Measurements from ENCODE around the gene NRG3. TPM values are rescaled to one million over a fixed set of nuclear protein-coding genes. Genes with fewer than 3 reads are reported as not detected.

Gene NRG3
- total and polyA plus RNA-seq, 3 experiments from 2014 or later: not detected

- Mint-ChIP-seq H3K4me1 (no peaks in the 10 kb centered on the region), H3K27ac (no peak overlapping the region), H3K9me3 (peaks cover 1 to 10% (median 6%) of the 10 kb centered on the region in 5 donors), H3K27me3 (no peaks in the 10 kb centered on the region), H3K36me3 (no peaks in the 10 kb centered on the region), H3K4me3 (no peak overlapping the region)
- H3K36me3 ChIP-seq (ENCODE audit: insufficient read depth, low read length): no peaks in the 10 kb centered on the region
- no peaks in the 10 kb centered on the region for H3K9me3 ChIP-seq (ENCODE audit: low read length)
- H3K4me1 ChIP-seq (ENCODE audit: insufficient read depth, low read length): no peaks in the 10 kb centered on the region
- ChIA-PET POLR2A (no interaction called here), CTCF (no interaction called here)
- H3K27me3 ChIP-seq (ENCODE audit: insufficient read depth, low read length, poor library complexity, severe bottlenecking): no peaks in the 10 kb centered on the region
- DNase-seq: no peak
- no peak overlapping the region for H3K27ac ChIP-seq (ENCODE audit: low read depth, low read length)
- H3K4me3 ChIP-seq (ENCODE audit: low read length): no peak overlapping the region
Observed at GRCh38 chr10:82084496-82084895, 209.5 kb downstream of the NRG3 start.

GRCh38 chr10:82084904-82085303 is 209.9 kb downstream of the NRG3 start:
- H3K4me1 ChIP-seq (ENCODE audit: insufficient read depth, low read length): no peaks in the 10 kb centered on the region
- H3K27me3 Mint-ChIP-seq: no peaks in the 10 kb centered on the region
- no peak overlapping the region for H3K4me3 ChIP-seq (ENCODE audit: low read length)
- no peak overlapping the region for H3K27ac ChIP-seq (ENCODE audit: low read depth, low read length)
- no peak for DNase-seq
- H3K9me3 ChIP-seq (ENCODE audit: low read length): no peaks in the 10 kb centered on the region
- H3K4me1 Mint-ChIP-seq: no peaks in the 10 kb centered on the region
- H3K27ac Mint-ChIP-seq: no peak overlapping the region
- CTCF ChIA-PET: no interaction called here
- no peaks in the 10 kb centered on the region for H3K36me3 Mint-ChIP-seq
- H3K4me3 Mint-ChIP-seq: no peak overlapping the region
- H3K36me3 ChIP-seq (ENCODE audit: insufficient read depth, low read length): no peaks in the 10 kb centered on the region
- no peaks in the 10 kb centered on the region for H3K27me3 ChIP-seq (ENCODE audit: insufficient read depth, low read length, poor library complexity, severe bottlenecking)
- peaks cover 1 to 10% (median 5%) of the 10 kb centered on the region in 5 donors for H3K9me3 Mint-ChIP-seq
- POLR2A ChIA-PET: no interaction called here

- H3K4me1 ChIP-seq (ENCODE audit: insufficient read depth, low read length): no peaks in the 10 kb centered on the region
- no peaks in the 10 kb centered on the region for H3K27me3 Mint-ChIP-seq
- H3K9me3 Mint-ChIP-seq: peaks cover under 1 to 11% (median 5%) of the 10 kb centered on the region in 5 donors
- H3K36me3 Mint-ChIP-seq: no peaks in the 10 kb centered on the region
- no peaks in the 10 kb centered on the region for H3K27me3 ChIP-seq (ENCODE audit: insufficient read depth, low read length, poor library complexity, severe bottlenecking)
- H3K4me1 Mint-ChIP-seq: no peaks in the 10 kb centered on the region
- H3K4me3 ChIP-seq (ENCODE audit: low read length): no peak overlapping the region
- H3K9me3 ChIP-seq (ENCODE audit: low read length): no peaks in the 10 kb centered on the region
- CTCF ChIA-PET: no interaction called here
- H3K4me3 Mint-ChIP-seq: no peak overlapping the region
- no peak overlapping the region for H3K27ac ChIP-seq (ENCODE audit: low read depth, low read length)
- DNase-seq: no peak
- no peaks in the 10 kb centered on the region for H3K36me3 ChIP-seq (ENCODE audit: insufficient read depth, low read length)
- no peak overlapping the region for H3K27ac Mint-ChIP-seq
- POLR2A ChIA-PET: no interaction called here
Observed at GRCh38 chr10:82089327-82089726, 214.3 kb downstream of the NRG3 start.

- no peak overlapping the region for H3K27ac ChIP-seq (ENCODE audit: low read depth, low read length)
- POLR2A ChIA-PET: no interaction called here
- no peaks in the 10 kb centered on the region for H3K36me3 Mint-ChIP-seq
- H3K27ac Mint-ChIP-seq: no peak overlapping the region
- no peaks in the 10 kb centered on the region for H3K27me3 Mint-ChIP-seq
- H3K9me3 Mint-ChIP-seq: peaks cover 0 to 6% (median 5%) of the 10 kb centered on the region in 5 donors
- H3K4me3 Mint-ChIP-seq: no peak overlapping the region
- CTCF ChIA-PET: no interaction called here
- H3K36me3 ChIP-seq (ENCODE audit: insufficient read depth, low read length): no peaks in the 10 kb centered on the region
- no peaks in the 10 kb centered on the region for H3K27me3 ChIP-seq (ENCODE audit: insufficient read depth, low read length, poor library complexity, severe bottlenecking)
- H3K9me3 ChIP-seq (ENCODE audit: low read length): no peaks in the 10 kb centered on the region
- H3K4me1 Mint-ChIP-seq: no peaks in the 10 kb centered on the region
- H3K4me1 ChIP-seq (ENCODE audit: insufficient read depth, low read length): no peaks in the 10 kb centered on the region
- no peak overlapping the region for H3K4me3 ChIP-seq (ENCODE audit: low read length)
- DNase-seq: no peak
Observed at GRCh38 chr10:82091413-82091812, 216.4 kb downstream of the NRG3 start.

- CTCF ChIA-PET: no interaction called here
- no peaks in the 10 kb centered on the region for H3K36me3 Mint-ChIP-seq
Observed at GRCh38 chr10:82092111-82092510, 217.1 kb downstream of the NRG3 start.

GRCh38 chr10:82124713-82125112 is 249.7 kb downstream of the NRG3 start:
- Histone ChIP-seq H3K4me1 (ENCODE audit: insufficient read depth, low read length) (no peaks in the 10 kb centered on the region), H3K4me3 (ENCODE audit: low read length) (no peak overlapping the region), H3K9me3 (ENCODE audit: low read length) (no peaks in the 10 kb centered on the region), H3K36me3 (ENCODE audit: insufficient read depth, low read length) (no peaks in the 10 kb centered on the region), H3K27ac (ENCODE audit: low read depth, low read length) (no peak overlapping the region), H3K27me3 (ENCODE audit: insufficient read depth, low read length, poor library complexity, severe bottlenecking) (no peaks in the 10 kb centered on the region)
- Mint-ChIP-seq H3K27ac (no peak overlapping the region), H3K9me3 (peaks cover 2 to 11% (median 8%) of the 10 kb centered on the region in 5 donors), H3K36me3 (no peaks in the 10 kb centered on the region), H3K4me1 (no peaks in the 10 kb centered on the region), H3K4me3 (no peak overlapping the region), H3K27me3 (no peaks in the 10 kb centered on the region)
- DNase-seq: no peak
- POLR2A ChIA-PET: no interaction called here
- CTCF ChIA-PET: interaction anchor here (0.8 kb wide), 1 partner anchor 15 kb away, joined by 3 read pairs; no protein-coding TSS in a partner anchor

More at GRCh38 chr10:82092111-82092510, 217.1 kb downstream of the NRG3 start:
- Mint-ChIP-seq H3K27ac (no peak overlapping the region), H3K9me3 (peaks cover 0 to 7% (median 6%) of the 10 kb centered on the region in 5 donors), H3K4me3 (no peak overlapping the region), H3K27me3 (no peaks in the 10 kb centered on the region), H3K4me1 (no peaks in the 10 kb centered on the region)
- Histone ChIP-seq H3K27ac (ENCODE audit: low read depth, low read length) (no peak overlapping the region), H3K4me3 (ENCODE audit: low read length) (no peak overlapping the region), H3K36me3 (ENCODE audit: insufficient read depth, low read length) (no peaks in the 10 kb centered on the region), H3K9me3 (ENCODE audit: low read length) (no peaks in the 10 kb centered on the region), H3K4me1 (ENCODE audit: insufficient read depth, low read length) (no peaks in the 10 kb centered on the region), H3K27me3 (ENCODE audit: insufficient read depth, low read length, poor library complexity, severe bottlenecking) (no peaks in the 10 kb centered on the region)
- DNase-seq: no peak
- POLR2A ChIA-PET: no interaction called here

- H3K9me3 Mint-ChIP-seq: peaks cover 3 to 14% (median 8%) of the 10 kb centered on the region in 5 donors
Observed at GRCh38 chr10:82128527-82128926, 253.5 kb downstream of the NRG3 start.

GRCh38 chr10:82136103-82136502 is 261.1 kb downstream of the NRG3 start:
- Histone ChIP-seq H3K36me3 (ENCODE audit: insufficient read depth, low read length) (no peaks in the 10 kb centered on the region), H3K4me1 (ENCODE audit: insufficient read depth, low read length) (no peaks in the 10 kb centered on the region), H3K27ac (ENCODE audit: low read depth, low read length) (no peak overlapping the region), H3K9me3 (ENCODE audit: low read length) (no peaks in the 10 kb centered on the region), H3K4me3 (ENCODE audit: low read length) (no peak overlapping the region), H3K27me3 (ENCODE audit: insufficient read depth, low read length, poor library complexity, severe bottlenecking) (no peaks in the 10 kb centered on the region)
- no peak for DNase-seq
- H3K27ac Mint-ChIP-seq: no peak overlapping the region
- POLR2A ChIA-PET: no interaction called here
- no peaks in the 10 kb centered on the region for H3K4me1 Mint-ChIP-seq
- H3K4me3 Mint-ChIP-seq: no peak overlapping the region
- peaks cover 2 to 26% (median 6%) of the 10 kb centered on the region in 5 donors for H3K9me3 Mint-ChIP-seq
- no peaks in the 10 kb centered on the region for H3K36me3 Mint-ChIP-seq
- H3K27me3 Mint-ChIP-seq: no peaks in the 10 kb centered on the region
- CTCF ChIA-PET: no interaction called here

More at GRCh38 chr10:82128527-82128926, 253.5 kb downstream of the NRG3 start:
- Histone ChIP-seq H3K27ac (ENCODE audit: low read depth, low read length) (no peak overlapping the region), H3K36me3 (ENCODE audit: insufficient read depth, low read length) (no peaks in the 10 kb centered on the region), H3K4me1 (ENCODE audit: insufficient read depth, low read length) (no peaks in the 10 kb centered on the region), H3K4me3 (ENCODE audit: low read length) (no peak overlapping the region), H3K27me3 (ENCODE audit: insufficient read depth, low read length, poor library complexity, severe bottlenecking) (no peaks in the 10 kb centered on the region), H3K9me3 (ENCODE audit: low read length) (no peaks in the 10 kb centered on the region)
- H3K27me3 Mint-ChIP-seq: no peaks in the 10 kb centered on the region
- no peaks in the 10 kb centered on the region for H3K36me3 Mint-ChIP-seq
- no peaks in the 10 kb centered on the region for H3K4me1 Mint-ChIP-seq
- POLR2A ChIA-PET: no interaction called here
- CTCF ChIA-PET: no interaction called here
- no peak for DNase-seq
- H3K27ac Mint-ChIP-seq: no peak overlapping the region
- no peak overlapping the region for H3K4me3 Mint-ChIP-seq

- no peak overlapping the region for H3K4me3 Mint-ChIP-seq
- ChIA-PET POLR2A (no interaction called here), CTCF (no interaction called here)
- Histone ChIP-seq H3K4me3 (ENCODE audit: low read length) (no peak overlapping the region), H3K4me1 (ENCODE audit: insufficient read depth, low read length) (no peaks in the 10 kb centered on the region), H3K9me3 (ENCODE audit: low read length) (no peaks in the 10 kb centered on the region), H3K27me3 (ENCODE audit: insufficient read depth, low read length, poor library complexity, severe bottlenecking) (no peaks in the 10 kb centered on the region), H3K27ac (ENCODE audit: low read depth, low read length) (no peak overlapping the region), H3K36me3 (ENCODE audit: insufficient read depth, low read length) (no peaks in the 10 kb centered on the region)
- no peaks in the 10 kb centered on the region for H3K4me1 Mint-ChIP-seq
- no peaks in the 10 kb centered on the region for H3K27me3 Mint-ChIP-seq
- peaks cover 2 to 20% (median 14%) of the 10 kb centered on the region in 5 donors for H3K9me3 Mint-ChIP-seq
- no peak for DNase-seq
- no peak overlapping the region for H3K27ac Mint-ChIP-seq
- H3K36me3 Mint-ChIP-seq: no peaks in the 10 kb centered on the region
Observed at GRCh38 chr10:82144153-82144552, 269.2 kb downstream of the NRG3 start.

All from CD8-positive, alpha-beta memory T cell (primary cell).